K562 (cell line): Measurements from ENCODE around the gene KCNN3. TPM values are rescaled to one million over a fixed set of nuclear protein-coding genes. Genes with fewer than 3 reads are reported as not detected.

Experiments used
- ATAC-seq: fragments of 200-7000 bp; cut with Tn5 transposase; 3 replicates; pipeline ENCODE4 v1.9.1; 2020; ENCODE audit warnings: moderate library complexity
- BruUV-seq: library from RNA; stranded (reverse); fragments of 400-500 nt; replicated peaks from 2 replicates; lab custom pipeline; 2021; lab: Mats Ljungman, UMichigan
- CTCF ChIA-PET: fragments of 300-600 bp; formaldehyde crosslinking; extraction: SDS; loops from one replicate; lab custom pipeline; 2021; ENCODE audit warnings: low intra/inter-chr PET ratio; lab: Yijun Ruan, JAX
- POLR2A ChIA-PET: fragments of 300-600, 350-650 bp; sonication (Branson Sonifier 250); formaldehyde crosslinking; extraction: SDS; loops from one replicate; lab custom pipeline; 2021; ENCODE audit warnings: antibody characterized with exemption, inconsistent platforms; lab: Yijun Ruan, JAX
- DNase-seq, 4 experiments: peaks; one replicate each; pipeline versions ENCODE4 v3.0.0 to v3.0.0-alpha.2; 2011 to 2018; ENCODE audit warnings: low spot score in 3 of 4, mixed read lengths in 3 of 4; ENCODE audit errors: extremely low read depth in 1 of 4
- FAIRE-seq: peaks from 2 replicates; lab custom pipeline; 2011; peaks lifted over from hg19 to GRCh38; lab: Jason Lieb, UNC
- H2AFZ ChIP-seq: 2 replicates; pipeline ENCODE4 v1.6.0; 2011; ENCODE audit warnings: low read depth, low read length, control low read depth, inconsistent platforms
- H3K27ac ChIP-seq: fragments of 200-600 bp; 3 replicates; pipeline ENCODE4 v1.8.0; 2011; ENCODE audit warnings: low read depth, mild to moderate bottlenecking, control low read depth, inconsistent platforms, low read length, moderate library complexity, mixed read lengths; ENCODE audit errors: extremely low read depth
- H3K27me3 ChIP-seq, 2 experiments: fragments of 300-600 bp in 1 of 2; 2 replicates in 1 of 2; 3 replicates in 1 of 2; pipeline versions ENCODE4 v1.6.0 to v1.8.0; 2011; ENCODE audit warnings: inconsistent platforms in 2 of 2, low read length in 2 of 2, mild to moderate bottlenecking in 1 of 2, mixed read lengths in 1 of 2, moderate library complexity in 1 of 2; ENCODE audit not compliant: control insufficient read depth in 2 of 2, insufficient read depth in 2 of 2
- H3K36me3 ChIP-seq: fragments of 300-600 bp; 3 replicates; pipeline ENCODE4 v1.8.0; 2011; ENCODE audit warnings: mild to moderate bottlenecking, low read length, inconsistent platforms; ENCODE audit not compliant: control insufficient read depth, insufficient read depth
- H3K4me1 ChIP-seq, 2 experiments: fragments of 200-600 bp in 1 of 2; replicated peaks in 1 of 2; 2 replicates in 1 of 2; 3 replicates in 1 of 2; pipeline versions ENCODE4 v1.5.1 to v1.8.0; 2011; ENCODE audit warnings: inconsistent platforms in 2 of 2, low read length in 2 of 2, mild to moderate bottlenecking in 1 of 2, mixed read lengths in 1 of 2, moderate library complexity in 1 of 2; ENCODE audit not compliant: control insufficient read depth in 2 of 2, insufficient read depth in 2 of 2
- H3K4me2 ChIP-seq: 2 replicates; pipeline ENCODE4 v1.6.1; 2011; ENCODE audit warnings: low read length, control low read depth, inconsistent platforms, mixed read lengths; ENCODE audit not compliant: insufficient read depth
- H3K4me3 ChIP-seq: fragments of 200-600 bp; sonication (generic), shearing (Covaris generic); 2 replicates; pipeline ENCODE4 v1.5.1; 2016; ENCODE audit warnings: control low read depth, inconsistent platforms
- H3K79me2 ChIP-seq: fragments of 200-600 bp; 3 replicates; pipeline ENCODE4 v1.8.0; 2011; ENCODE audit warnings: low read length, inconsistent platforms; ENCODE audit not compliant: control insufficient read depth, insufficient read depth
- H3K9ac ChIP-seq, 2 experiments: 2 replicates each; pipeline versions ENCODE4 v1.6.0 to v1.6.1; 2011; ENCODE audit warnings: low read depth in 2 of 2, low read length in 2 of 2, control low read depth in 1 of 2, inconsistent platforms in 1 of 2, mild to moderate bottlenecking in 1 of 2, mixed read lengths in 1 of 2; ENCODE audit not compliant: insufficient read depth in 1 of 2
- H3K9me1 ChIP-seq: one replicate; pipeline ENCODE4 v1.6.0; 2011; ENCODE audit warnings: inconsistent platforms, mild to moderate bottlenecking, low read length, moderate library complexity; ENCODE audit not compliant: control insufficient read depth, insufficient read depth
- H3K9me3 ChIP-seq: replicated peaks from 2 replicates; pipeline ENCODE4 v1.5.1; 2011; ENCODE audit warnings: low read depth, low read length, inconsistent platforms; ENCODE audit not compliant: control insufficient read depth, insufficient read depth
- H4K20me1 ChIP-seq: replicated peaks from 2 replicates; pipeline ENCODE4 v1.6.1; 2011; ENCODE audit warnings: low read length, inconsistent platforms, mixed read lengths; ENCODE audit not compliant: control insufficient read depth, insufficient read depth
- DMBX1 ChIP-seq: fragments of 250-450 bp; sonication (Bioruptor Pico); IDR thresholded peaks from 2 replicates; pipeline ENCODE4 v1.8.0; 2022; ENCODE audit warnings: inconsistent platforms, mild to moderate bottlenecking, moderate library complexity, borderline replicate concordance
- ETV5 ChIP-seq: sonication (generic); formaldehyde crosslinking; IDR thresholded peaks from 2 replicates; pipeline ENCODE4 v1.4.0; 2020; ENCODE audit warnings: low read depth, mild to moderate bottlenecking, missing genetic modification reagents
- HLTF ChIP-seq: fragments of 450-650 bp; IDR thresholded peaks from 2 replicates; pipeline ENCODE4 v1.6.1; 2016
- MEF2D ChIP-seq: conservative IDR thresholded peaks from 2 replicates; pipeline ENCODE4 v1.6.1; 2016; ENCODE audit warnings: low read depth, missing genetic modification characterization, missing compliant biosample characterization
- NR2C1 ChIP-seq, 2 experiments: fragments of 450-650 bp; IDR thresholded peaks; 2 replicates each; pipeline ENCODE4 v1.6.1; 2017; ENCODE audit warnings: mild to moderate bottlenecking in 2 of 2, antibody characterized with exemption in 1 of 2, inconsistent platforms in 1 of 2, missing compliant biosample characterization in 1 of 2, missing genetic modification characterization in 1 of 2
- ZNF274 ChIP-seq: IDR thresholded peaks from 2 replicates; pipeline ENCODE4 v1.6.1; 2011; ENCODE audit warnings: low read depth, mild to moderate bottlenecking, low read length, moderate library complexity, borderline replicate concordance
- WGBS: fragments of 100-300 bp; shearing (Covaris generic); methylation state at CpG from one replicate; pipeline ENCODE4 v1.1.6; 2016; ENCODE audit warnings: low coverage, mixed read lengths; ENCODE audit not compliant: insufficient coverage; ENCODE audit errors: missing lambda C conversion rate; 5-methylcytosine and 5-hydroxymethylcytosine counted together
- in situ Hi-C: fragments of 300-500 bp; cut with MboI; formaldehyde crosslinking; loops from 4 replicates; pipeline ENCODE4 v1.15.0; 2018; ENCODE audit warnings: inconsistent platforms, mixed read lengths
- intact Hi-C: fragments of 100-400 bp; cut with micrococcal nuclease; formaldehyde crosslinking; loops from 2 replicates; pipeline ENCODE4 v1.14.2; 2022
- polyA plus RNA-seq, 8 experiments: library from polyadenylated mRNA; depleted of rRNA in 4 of 8; stranded (reverse) in 5 of 8; unstranded in 3 of 8; fragments of >200 nt; fragmentation: Nextera tagmentation in 2 of 8; fragmentation: Illumina TruSeq in 1 of 8; extraction: Ambion mirVana in 2 of 8; extraction: Trizol in 1 of 8; gene quantifications; 2 replicates each; pipeline versions ENCODE4 v1.2.1 to v1.2.3, GENCODE V29; 2011 to 2014; ENCODE audit warnings: inconsistent platforms in 1 of 8, missing spikeins in 1 of 8
- total RNA-seq, 7 experiments: library from RNA; depleted of rRNA in 6 of 7; stranded (reverse); fragments of >200 nt in 6 of 7; fragmentation: Illumina TruSeq in 2 of 7; extraction: Trizol in 2 of 7; gene quantifications; 2 replicates each; pipeline versions ENCODE4 v1.2.1 to v1.2.3, GENCODE V29; 2011 to 2021; ENCODE audit warnings: low replicate concordance in 1 of 7

Gene KCNN3
- total and polyA plus RNA-seq, 9 of the 15 experiments (the other 6 are each of a cell fraction or from before 2014, with no cell fraction given) = 0.02 to 0.03 TPM; not detected in 7

- no TSS peak for BruUV-seq
- ATAC-seq (no peak), DNase-seq (no peak), FAIRE-seq (no peak)
- POLR2A ChIA-PET = no interaction called here
- CTCF ChIA-PET = no interaction called here
- Histone ChIP-seq H3K79me2 (no peaks in the 10 kb centered on the region), H4K20me1 (no peaks in the 10 kb centered on the region), H3K27me3 (peaks cover 29 to 51% of the 10 kb centered on the region in 2 experiments), H3K36me3 (no peaks in the 10 kb centered on the region), H3K4me3 (no peak overlapping the region), H2AFZ (no peak overlapping the region), H3K27ac (no peak overlapping the region), H3K9me1 (peaks cover 3% of the 10 kb centered on the region), H3K9ac (no peak overlapping the region), H3K4me2 (no peak overlapping the region), H3K9me3 (no peaks in the 10 kb centered on the region), H3K4me1 (peaks cover 0 to 3% of the 10 kb centered on the region in 2 experiments; a peak in 1 of 5 replicates)
- in situ Hi-C loops (no loop called here), intact Hi-C loops (no loop called here)
- TF ChIP-seq DMBX1 (CRISPR knock-in tag) (no peak), ZNF274 (no peak), ETV5 (CRISPR knock-in tag) (no peak)
- WGBS = 0% methylated on average over 1 of the region's 1 CpG
Observed at GRCh38 chr1:154711416-154711815, 158.7 kb downstream of the KCNN3 start.

GRCh38 chr1:154710106-154710505 lies 160.0 kb downstream of the KCNN3 start:
- CTCF ChIA-PET = no interaction called here
- FAIRE-seq (no peak), ATAC-seq (no peak)
- intact Hi-C loops (no loop called here), in situ Hi-C loops (no loop called here)
- no peaks in the 10 kb centered on the region for H4K20me1 ChIP-seq
- no TSS peak for BruUV-seq
- POLR2A ChIA-PET = no interaction called here
- no peaks in the 10 kb centered on the region; a peak in 1 of 5 replicates for H3K4me1 ChIP-seq
- H3K9me1 ChIP-seq = peaks cover 3% of the 10 kb centered on the region
- no peaks in the 10 kb centered on the region for H3K79me2 ChIP-seq
- H3K9me3 ChIP-seq = no peaks in the 10 kb centered on the region
- H3K27ac ChIP-seq = no peak overlapping the region
- H3K36me3 ChIP-seq = no peaks in the 10 kb centered on the region
- H3K4me2 ChIP-seq = no peak overlapping the region
- WGBS = 4% methylated on average over 6 of the region's 6 CpGs
- TF ChIP-seq MEF2D (tag) (no peak), NR2C1 (IDR thresholded peaks at IDR 0.05) (no peak), NR2C1 (tag; IDR thresholded peaks at IDR 0.05) (no peak), HLTF (no peak)
- TF ChIP-seq, all 486 proteins: peak for 0
- Histone ChIP-seq H3K9ac (no peak overlapping the region), H2AFZ (no peak overlapping the region), H3K4me3 (no peak overlapping the region), H3K27me3 (peaks cover 34 to 51% of the 10 kb centered on the region in 2 experiments)
- no peak for DNase-seq
